SU-DHL-6 (cell line): ENCODE results near the gene NNMT.

Experiments used
- H2AFZ ChIP-seq: fragments of 200-600 bp; sonication (generic); 2 replicates; pipeline ENCODE4 v1.6.1; 2014; ENCODE audit warnings: low read depth, mild to moderate bottlenecking, moderate library complexity, mixed read lengths, antibody characterized with exemption, low read length; ENCODE audit not compliant: severe bottlenecking
- H3F3A ChIP-seq: fragments of 200-600 bp; shearing (Covaris generic); 2 replicates; pipeline ENCODE4 v1.6.0; 2016; ENCODE audit warnings: antibody characterized with exemption, mild to moderate bottlenecking; ENCODE audit not compliant: insufficient read depth
- H3K27ac ChIP-seq: fragments of 200-600 bp; sonication (generic); 2 replicates; pipeline ENCODE4 v1.5.1; 2016; ENCODE audit warnings: low read depth, mild to moderate bottlenecking, low read length, moderate library complexity, mixed read lengths
- H3K27me3 ChIP-seq: fragments of 200-600 bp; sonication (generic), shearing (Covaris generic); 2 replicates; pipeline ENCODE4 v1.6.0; 2014; ENCODE audit warnings: mild to moderate bottlenecking, low read length
- H3K36me3 ChIP-seq: fragments of 200-600 bp; sonication (generic); 2 replicates; pipeline ENCODE4 v1.6.1; 2014; ENCODE audit warnings: mild to moderate bottlenecking, low read length, mixed read lengths
- H3K4me2 ChIP-seq: fragments of 300-600, 200-600 bp; shearing (Covaris generic), sonication (generic); 2 replicates; pipeline ENCODE4 v1.6.0; 2014; ENCODE audit warnings: low read length, low read depth, mild to moderate bottlenecking; ENCODE audit not compliant: poor library complexity, severe bottlenecking
- H3K4me3 ChIP-seq: fragments of 200-600 bp; sonication (generic); 2 replicates; pipeline ENCODE4 v1.5.1; 2014; ENCODE audit warnings: antibody characterized with exemption, low read length, mild to moderate bottlenecking, mixed read lengths; ENCODE audit not compliant: insufficient read depth, poor library complexity, severe bottlenecking
- H3K79me2 ChIP-seq: fragments of 200-600 bp; sonication (generic); 2 replicates; pipeline ENCODE4 v1.6.1; 2014; ENCODE audit warnings: mild to moderate bottlenecking, low read length, moderate library complexity; ENCODE audit not compliant: insufficient read depth
- H3K9ac ChIP-seq: fragments of 200-600 bp; sonication (generic); 2 replicates; pipeline ENCODE4 v1.7.0; 2014; ENCODE audit warnings: mild to moderate bottlenecking, low read length
- H3K9me2 ChIP-seq: fragments of 200-600 bp; sonication (generic); replicated peaks from 2 replicates; pipeline ENCODE4 v1.6.1; 2014; ENCODE audit warnings: low read length; ENCODE audit not compliant: insufficient read depth
- H3K9me3 ChIP-seq: fragments of 200-600 bp; sonication (generic); 2 replicates; pipeline ENCODE4 v1.6.1; 2014; ENCODE audit warnings: low read length, mixed read lengths; ENCODE audit not compliant: insufficient read depth
- H4K20me1 ChIP-seq: fragments of 200-600 bp; sonication (generic); 2 replicates; pipeline ENCODE4 v1.6.1; 2014; ENCODE audit warnings: low read depth, mild to moderate bottlenecking, antibody characterized with exemption, low read length, moderate library complexity, mixed read lengths
- CTCF ChIP-seq: fragments of 200-600 bp; sonication (generic); IDR thresholded peaks from one replicate; pipeline ENCODE4 v1.5.1; 2017; ENCODE audit warnings: antibody characterized with exemption, mild to moderate bottlenecking, low read length, moderate library complexity; ENCODE audit not compliant: insufficient read depth, poor library complexity, severe bottlenecking
- EZH2phosphoT487 ChIP-seq: fragments of 200-600 bp; sonication (generic), shearing (Covaris generic); conservative IDR thresholded peaks from 2 replicates; pipeline ENCODE4 v1.6.1; 2018; ENCODE audit warnings: mild to moderate bottlenecking, antibody characterized with exemption, low read length, moderate library complexity, mixed read lengths

NNMT gene

GRCh38 chr11:114295676-114296604, at the start of gene NNMT:
Gene NNMT, plus strand, starts transcription at chr11:114296399. Its CDS starts 158 bp downstream, at chr11:114296557.
- Histone ChIP-seq H2AFZ (no peak within 1 kb of the TSS), H3K4me2 (no peak within 1 kb of the TSS), H3K27me3 (no peaks in the 10 kb centered on the region)

DNA sequence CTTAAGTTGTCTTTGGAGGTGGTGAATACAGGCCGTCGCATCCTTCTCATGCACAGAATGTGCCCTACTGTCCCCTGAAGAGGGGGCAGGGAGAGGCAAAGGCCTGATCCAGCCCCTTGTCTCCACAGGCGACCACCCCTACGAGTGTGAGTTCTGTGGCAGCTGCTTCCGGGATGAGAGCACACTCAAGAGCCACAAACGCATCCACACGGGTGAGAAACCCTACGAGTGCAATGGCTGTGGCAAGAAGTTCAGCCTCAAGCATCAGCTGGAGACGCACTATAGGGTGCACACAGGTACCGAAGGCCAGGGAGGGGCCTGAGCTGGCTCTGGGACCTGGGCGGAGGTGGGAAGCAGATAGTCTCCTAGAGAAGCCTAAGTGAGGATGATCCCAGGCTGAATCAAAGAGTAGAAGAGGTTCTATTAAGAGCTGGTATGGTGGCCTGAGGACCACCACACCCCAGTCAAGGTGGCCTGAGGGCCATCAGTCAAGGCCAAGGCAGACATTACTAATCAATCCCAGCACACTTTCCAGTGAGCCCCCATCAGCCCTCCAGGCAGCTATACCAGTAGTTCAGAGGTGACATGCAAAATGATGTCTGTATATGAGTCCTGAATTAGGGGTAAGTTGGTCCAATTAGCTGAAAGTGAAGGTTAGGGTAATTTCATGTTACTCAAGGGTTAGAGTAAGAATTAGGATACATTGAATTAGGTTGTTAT, 49.0 kb upstream of the NNMT start:
- Histone ChIP-seq H3K79me2 (no peaks in the 10 kb centered on the region), H3K9me2 (no peaks in the 10 kb centered on the region), H3F3A (no peaks in the 10 kb centered on the region), H3K4me3 (no peak overlapping the region), H3K27me3 (no peaks in the 10 kb centered on the region), H3K27ac (no peak overlapping the region), H3K4me2 (no peak overlapping the region), H3K9me3 (no peaks in the 10 kb centered on the region), H4K20me1 (no peaks in the 10 kb centered on the region), H3K9ac (no peak overlapping the region), H2AFZ (no peak overlapping the region), H3K36me3 (no peaks in the 10 kb centered on the region)
- TF ChIP-seq CTCF (no peak), EZH2phosphoT487 (no peak)

More at GRCh38 chr11:114295676-114296604, at the start of gene NNMT:
- no peak within 1 kb of the TSS for H3K27ac ChIP-seq
- H3K9me3 ChIP-seq = no peaks in the 10 kb centered on the region
- no peaks in the 10 kb centered on the region for H3K79me2 ChIP-seq
- H3K9me2 ChIP-seq = no peaks in the 10 kb centered on the region
- no peak within 1 kb of the TSS for H3K4me3 ChIP-seq
- no peaks in the 10 kb centered on the region for H3K36me3 ChIP-seq
- TF ChIP-seq CTCF (no peak), EZH2phosphoT487 (no peak)
- no peaks in the 10 kb centered on the region for H3F3A ChIP-seq
- no peak within 1 kb of the TSS for H3K9ac ChIP-seq
- no peaks in the 10 kb centered on the region for H4K20me1 ChIP-seq

DNA sequence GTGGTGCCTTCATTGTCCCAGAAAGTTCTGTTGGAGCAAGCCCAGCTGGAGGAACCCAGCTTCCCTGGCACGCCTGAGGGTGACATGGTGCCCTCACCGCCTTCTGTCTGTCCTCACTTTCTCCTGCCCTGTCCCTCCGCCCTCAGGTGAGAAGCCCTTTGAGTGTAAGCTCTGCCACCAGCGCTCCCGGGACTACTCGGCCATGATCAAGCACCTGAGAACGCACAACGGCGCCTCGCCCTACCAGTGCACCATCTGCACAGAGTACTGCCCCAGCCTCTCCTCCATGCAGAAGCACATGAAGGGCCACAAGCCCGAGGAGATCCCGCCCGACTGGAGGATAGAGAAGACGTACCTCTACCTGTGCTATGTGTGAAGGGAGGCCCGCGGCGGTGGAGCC, 46.0 kb upstream of the NNMT start:
- Histone ChIP-seq H3F3A (no peaks in the 10 kb centered on the region), H3K27me3 (no peaks in the 10 kb centered on the region), H3K4me3 (no peak overlapping the region), H3K79me2 (no peaks in the 10 kb centered on the region), H2AFZ (no peak overlapping the region), H3K9ac (no peak overlapping the region), H3K9me3 (no peaks in the 10 kb centered on the region), H3K36me3 (no peaks in the 10 kb centered on the region), H3K9me2 (no peaks in the 10 kb centered on the region), H3K27ac (no peak overlapping the region), H4K20me1 (no peaks in the 10 kb centered on the region), H3K4me2 (no peak overlapping the region)
- TF ChIP-seq EZH2phosphoT487 (no peak), CTCF (no peak)
